Measurements from ENCODE around the gene AHCYL2.
"Not testable (repeated sequence)": the region's sequence is repeated elsewhere in the genome, so short reads cannot be mapped to it uniquely, and the experiment has no call there.

AHCYL2 gene

GRCh38 chr7:129362496-129362895 lies 137.7 kb downstream of the AHCYL2 start:
- FAIRE-seq, result no peak
- TF ChIP-seq POLR2AphosphoS5 (IDR thresholded peaks at IDR 0.05; ENCODE audit: low read depth, low read length) (no peak), POLR2A (IDR thresholded peaks at IDR 0.05; ENCODE audit: low read depth, low read length) (no peak), TAF1 (IDR thresholded peaks at IDR 0.05; ENCODE audit: borderline replicate concordance, low read depth, low read length) (no peak)

GRCh38 chr7:129367349-129367699 lies 142.5 kb downstream of the AHCYL2 start:
- FAIRE-seq, result no peak
- DNase-seq (ENCODE audit: insufficient read length), result no peak
- TF ChIP-seq POLR2AphosphoS5 (IDR thresholded peaks at IDR 0.05; ENCODE audit: low read depth, low read length), result no peak
- no peak for TF ChIP-seq TAF1 (IDR thresholded peaks at IDR 0.05; ENCODE audit: borderline replicate concordance, low read depth, low read length)
- no peak for TF ChIP-seq POLR2A (IDR thresholded peaks at IDR 0.05; ENCODE audit: low read depth, low read length)

More at GRCh38 chr7:129362496-129362895, 137.7 kb downstream of the AHCYL2 start:
- DNase-seq (ENCODE audit: insufficient read length), result no peak

GRCh38 chr7:129367700-129368388 lies 143.0 kb downstream of the AHCYL2 start:
- FAIRE-seq (peak; percentile 94), DNase-seq (ENCODE audit: insufficient read length) (peak; percentile 28)
- TF ChIP-seq POLR2AphosphoS5 (IDR thresholded peaks at IDR 0.05; ENCODE audit: low read depth, low read length) (no peak), POLR2A (IDR thresholded peaks at IDR 0.05; ENCODE audit: low read depth, low read length) (0 out of 2 replicates have a peak, but pooled peaks have one; percentile 8)

- DNase-seq (ENCODE audit: insufficient read length) (no peak), FAIRE-seq (no peak)
- TF ChIP-seq TAF1 (IDR thresholded peaks at IDR 0.05; ENCODE audit: borderline replicate concordance, low read depth, low read length) (no peak), POLR2AphosphoS5 (IDR thresholded peaks at IDR 0.05; ENCODE audit: low read depth, low read length) (no peak), POLR2A (IDR thresholded peaks at IDR 0.05; ENCODE audit: low read depth, low read length) (no peak)
Measured at GRCh38 chr7:129368389-129368986, 143.7 kb downstream of the AHCYL2 start.

- not testable (repeated sequence) for DNase-seq (ENCODE audit: insufficient read length); FAIRE-seq
Measured at GRCh38 chr7:129369447-129369846, 144.6 kb downstream of the AHCYL2 start.

- TF ChIP-seq POLR2A (IDR thresholded peaks at IDR 0.05; ENCODE audit: low read depth, low read length) (no peak), POLR2AphosphoS5 (IDR thresholded peaks at IDR 0.05; ENCODE audit: low read depth, low read length) (no peak), TAF1 (IDR thresholded peaks at IDR 0.05; ENCODE audit: borderline replicate concordance, low read depth, low read length) (no peak)
- DNase-seq (ENCODE audit: insufficient read length), result no peak
- FAIRE-seq, result no peak
Measured at GRCh38 chr7:129370812-129371211, 146.0 kb downstream of the AHCYL2 start.

- DNase-seq (ENCODE audit: insufficient read length) (no peak), FAIRE-seq (peak; percentile 5)
- TF ChIP-seq POLR2AphosphoS5 (IDR thresholded peaks at IDR 0.05; ENCODE audit: low read depth, low read length) (no peak), TAF1 (IDR thresholded peaks at IDR 0.05; ENCODE audit: borderline replicate concordance, low read depth, low read length) (no peak), POLR2A (IDR thresholded peaks at IDR 0.05; ENCODE audit: low read depth, low read length) (no peak)
Measured at GRCh38 chr7:129371487-129371886, 146.7 kb downstream of the AHCYL2 start.

GRCh38 chr7:129373651-129374428 lies 149.0 kb downstream of the AHCYL2 start:
- DNase-seq (ENCODE audit: insufficient read length) (no peak), FAIRE-seq (no peak)
- TF ChIP-seq TAF1 (IDR thresholded peaks at IDR 0.05; ENCODE audit: borderline replicate concordance, low read depth, low read length), result no peak
- no peak for TF ChIP-seq POLR2AphosphoS5 (IDR thresholded peaks at IDR 0.05; ENCODE audit: low read depth, low read length)
- TF ChIP-seq POLR2A (IDR thresholded peaks at IDR 0.05; ENCODE audit: low read depth, low read length), result no peak

GRCh38 chr7:129375141-129375938 lies 150.5 kb downstream of the AHCYL2 start:
- no peak for FAIRE-seq
- TF ChIP-seq TAF1 (IDR thresholded peaks at IDR 0.05; ENCODE audit: borderline replicate concordance, low read depth, low read length) (no peak), POLR2A (IDR thresholded peaks at IDR 0.05; ENCODE audit: low read depth, low read length) (no peak), POLR2AphosphoS5 (IDR thresholded peaks at IDR 0.05; ENCODE audit: low read depth, low read length) (no peak)
- DNase-seq (ENCODE audit: insufficient read length), result no peak

GRCh38 chr7:129376076-129376777 lies 151.4 kb downstream of the AHCYL2 start:
- FAIRE-seq (peak; percentile 64), DNase-seq (ENCODE audit: insufficient read length) (peak; percentile 23)
- TF ChIP-seq POLR2AphosphoS5 (IDR thresholded peaks at IDR 0.05; ENCODE audit: low read depth, low read length), result no peak
- no peak for TF ChIP-seq POLR2A (IDR thresholded peaks at IDR 0.05; ENCODE audit: low read depth, low read length)
- no peak for TF ChIP-seq TAF1 (IDR thresholded peaks at IDR 0.05; ENCODE audit: borderline replicate concordance, low read depth, low read length)
